CD14-positive monocyte (primary cell): ENCODE results near the gene DEK. TPM values are rescaled to one million over a fixed set of nuclear protein-coding genes. Genes with fewer than 3 reads are reported as not detected.

Source experiments
- DNase-seq, 3 donors: peaks; one replicate each; pipeline ENCODE4 v3.0.0-alpha.2; 2011 to 2022
- H2AFZ ChIP-seq: 2 replicates; pipeline ENCODE4 v1.6.0; 2012; ENCODE audit warnings: mild to moderate bottlenecking, low read depth, low read length, inconsistent platforms; ENCODE audit not compliant: insufficient read depth, poor library complexity, severe bottlenecking
- H3K27ac ChIP-seq, 2 donors: 1 replicate in 1 of 2; 2 replicates in 1 of 2; pipeline ENCODE4 v1.5.1; 2012 to 2013; ENCODE audit warnings: low read length in 2 of 2, control low read depth in 1 of 2, inconsistent platforms in 1 of 2, low read depth in 1 of 2, mild to moderate bottlenecking in 1 of 2
- H3K27me3 ChIP-seq, 2 donors: one replicate each; pipeline versions ENCODE4 v1.6.0 to v1.6.1; 2011 to 2013; ENCODE audit warnings: low read length in 2 of 2; ENCODE audit not compliant: control insufficient read depth in 2 of 2, insufficient read depth in 2 of 2
- H3K36me3 ChIP-seq, 2 donors: replicated peaks in 1 of 2; 1 replicate in 1 of 2; 2 replicates in 1 of 2; pipeline versions ENCODE4 v1.5.1 to v1.6.1; 2012 to 2013; ENCODE audit warnings: low read length in 2 of 2, control low read depth in 1 of 2, inconsistent platforms in 1 of 2, mild to moderate bottlenecking in 1 of 2; ENCODE audit not compliant: insufficient read depth in 2 of 2, control insufficient read depth in 1 of 2
- H3K4me1 ChIP-seq, 2 donors: 1 replicate in 1 of 2; 2 replicates in 1 of 2; pipeline versions ENCODE4 v1.5.1 to v1.6.1; 2012 to 2013; ENCODE audit warnings: low read length in 2 of 2, control low read depth in 1 of 2, inconsistent platforms in 1 of 2, mild to moderate bottlenecking in 1 of 2, moderate library complexity in 1 of 2; ENCODE audit not compliant: insufficient read depth in 2 of 2, control insufficient read depth in 1 of 2
- H3K4me2 ChIP-seq: replicated peaks from 2 replicates; pipeline ENCODE3; 2012; ENCODE audit warnings: low read length, moderate library complexity, mild to moderate bottlenecking; ENCODE audit not compliant: poor library complexity, severe bottlenecking; ENCODE audit errors: extremely low read depth
- H3K4me3 ChIP-seq, 3 experiments: fragments of 200-600 bp in 1 of 3; sonication (generic) in 1 of 3; replicated peaks in 1 of 3; 1 replicate in 2 of 3; 2 replicates in 1 of 3; pipeline ENCODE4 v1.5.1; 2011 to 2013; ENCODE audit warnings: low read length in 3 of 3, mild to moderate bottlenecking in 3 of 3, control low read depth in 2 of 3, low read depth in 2 of 3, inconsistent platforms in 1 of 3, moderate library complexity in 1 of 3
- H3K79me2 ChIP-seq: 2 replicates; pipeline ENCODE4 v1.6.0; 2012; ENCODE audit warnings: mild to moderate bottlenecking, control low read depth, inconsistent platforms, low read length, moderate library complexity; ENCODE audit not compliant: insufficient read depth
- H3K9ac ChIP-seq: 2 replicates; pipeline ENCODE4 v1.6.0; 2017; ENCODE audit warnings: low read length, mild to moderate bottlenecking; ENCODE audit not compliant: insufficient read depth, poor library complexity, severe bottlenecking
- H3K9me3 ChIP-seq, 2 donors: replicated peaks in 1 of 2; 1 replicate in 1 of 2; 2 replicates in 1 of 2; pipeline versions ENCODE4 v1.5.1 to v1.6.1; 2012 to 2013; ENCODE audit warnings: low read length in 2 of 2, control low read depth in 1 of 2; ENCODE audit not compliant: control insufficient read depth in 1 of 2, insufficient read depth in 1 of 2
- H4K20me1 ChIP-seq: 2 replicates; pipeline ENCODE4 v1.6.0; 2012; ENCODE audit warnings: mild to moderate bottlenecking, low read length, control low read depth, moderate library complexity; ENCODE audit not compliant: insufficient read depth
- H3K27ac Mint-ChIP-seq, 7 donors: one replicate each; pipeline ENCODE4 v1.8.0; 2020; ENCODE audit warnings: mild to moderate bottlenecking in 7 of 7, mixed read lengths in 7 of 7, moderate library complexity in 6 of 7, inconsistent platforms in 2 of 7
- H3K27me3 Mint-ChIP-seq, 3 donors: one replicate each; pipeline ENCODE4 v1.8.0; 2021 to 2022; ENCODE audit warnings: low read depth in 3 of 3, mild to moderate bottlenecking in 3 of 3, mixed read lengths in 3 of 3, moderate library complexity in 3 of 3, inconsistent platforms in 1 of 3
- H3K36me3 Mint-ChIP-seq, 2 donors: one replicate each; pipeline ENCODE4 v1.8.0; 2020; ENCODE audit warnings: mixed read lengths in 2 of 2, inconsistent platforms in 1 of 2, mild to moderate bottlenecking in 1 of 2
- H3K4me1 Mint-ChIP-seq: one replicate; pipeline ENCODE4 v1.8.0; 2020; ENCODE audit warnings: mild to moderate bottlenecking, mixed read lengths
- H3K4me3 Mint-ChIP-seq, 2 donors: one replicate each; pipeline ENCODE4 v1.8.0; 2020; ENCODE audit warnings: mild to moderate bottlenecking in 2 of 2, mixed read lengths in 2 of 2, moderate library complexity in 1 of 2
- H3K9me3 Mint-ChIP-seq, 7 donors: one replicate each; pipeline ENCODE4 v1.8.0; 2020 to 2022; ENCODE audit warnings: mixed read lengths in 7 of 7, mild to moderate bottlenecking in 6 of 7, moderate library complexity in 6 of 7, inconsistent platforms in 2 of 7
- CTCF ChIP-seq: fragments of 200-600 bp; IDR thresholded peaks from one replicate; pipeline ENCODE4 v1.8.0; 2022; ENCODE audit warnings: antibody characterized with exemption, mild to moderate bottlenecking
- WGBS: methylation state at CpG from one replicate; pipeline ENCODE4 v1.1.5; 2013; ENCODE audit warnings: missing lambda C conversion rate; ENCODE audit not compliant: insufficient coverage; 5-methylcytosine and 5-hydroxymethylcytosine counted together
- intact Hi-C, 2 donors: fragments of 100-400 bp; cut with micrococcal nuclease; formaldehyde crosslinking; loops; one replicate each; pipeline versions ENCODE4 v1.15.0 to v1.15.1; 2023
- polyA plus RNA-seq, 3 donors: library from polyadenylated mRNA; depleted of rRNA in 1 of 3; unstranded in 2 of 3; stranded (reverse) in 1 of 3; fragments of 300-500 nt in 2 of 3; fragments of >200 nt in 1 of 3; fragmentation: Illumina TruSeq in 2 of 3; gene quantifications; 1 replicate in 2 of 3; 2 replicates in 1 of 3; pipeline ENCODE4 v1.2.3, GENCODE V29; 2012 to 2021

Gene DEK
- polyA plus RNA-seq, 3 donors: 32.3 to 63.9 (median 56.5) TPM

GRCh38 chr6:18206591-18206990 is 57.7 kb downstream of the DEK start:
- H3K9me3 Mint-ChIP-seq: peaks cover 0 to 2% (median 0%) of the 10 kb centered on the region in 7 donors
- intact Hi-C loops: no loop called here
- Histone ChIP-seq H3K9me3 (no peaks in the 10 kb centered on the region), H3K27ac (no peak overlapping the region), H3K9ac (no peak overlapping the region), H3K36me3 (peaks cover 89 to 98% of the 10 kb centered on the region in 2 donors), H3K4me1 (no peaks in the 10 kb centered on the region), H3K79me2 (peaks cover 3% of the 10 kb centered on the region), H3K4me3 (no peak overlapping the region), H4K20me1 (peaks cover 28% of the 10 kb centered on the region), H2AFZ (no peak overlapping the region), H3K27me3 (no peaks in the 10 kb centered on the region), H3K4me2 (no peak overlapping the region)
- H3K27me3 Mint-ChIP-seq: peaks cover 0 to 2% (median 0%) of the 10 kb centered on the region in 3 donors
- H3K4me1 Mint-ChIP-seq: no peaks in the 10 kb centered on the region
- H3K4me3 Mint-ChIP-seq: no peak overlapping the region
- peaks cover 82 to 99% of the 10 kb centered on the region in 2 donors for H3K36me3 Mint-ChIP-seq
- no peak for DNase-seq
- H3K27ac Mint-ChIP-seq: peak overlapping the region in 2 of 7 donors; percentile 50 to 68
- WGBS: 100% methylated on average over 2 of the region's 6 CpGs
- no peak for TF ChIP-seq CTCF

- H3K27ac Mint-ChIP-seq: peak overlapping the region in 2 of 7 donors; percentile 17 to 25
- no peak for TF ChIP-seq CTCF
These were observed 59.6 kb downstream of the DEK start for GRCh38 chr6:18204691-18205090.

More at GRCh38 chr6:18204691-18205090, 59.6 kb downstream of the DEK start:
- H3K4me1 ChIP-seq: no peaks in the 10 kb centered on the region
- H3K79me2 ChIP-seq: peaks cover 3% of the 10 kb centered on the region
- no peak overlapping the region for H3K4me3 ChIP-seq
- H4K20me1 ChIP-seq: peaks cover 26% of the 10 kb centered on the region
- H3K9me3 ChIP-seq: no peaks in the 10 kb centered on the region
- Mint-ChIP-seq H3K27me3 (peaks cover 0 to 2% (median 0%) of the 10 kb centered on the region in 3 donors), H3K9me3 (peaks cover 0 to 2% (median 0%) of the 10 kb centered on the region in 7 donors), H3K36me3 (peaks cover 83 to 99% of the 10 kb centered on the region in 2 donors), H3K4me1 (no peaks in the 10 kb centered on the region), H3K4me3 (no peak overlapping the region)
- no peak for DNase-seq
- intact Hi-C loops: no loop called here
- H2AFZ ChIP-seq: no peak overlapping the region
- no peaks in the 10 kb centered on the region for H3K27me3 ChIP-seq
- H3K27ac ChIP-seq: no peak overlapping the region
- H3K36me3 ChIP-seq: peaks cover 90 to 98% of the 10 kb centered on the region in 2 donors
- H3K4me2 ChIP-seq: no peak overlapping the region
- 99% methylated on average over 8 of the region's 8 CpGs for WGBS
- no peak overlapping the region for H3K9ac ChIP-seq
